Measurements from ENCODE around the gene WNT7B. TPM values are rescaled to one million over a fixed set of nuclear protein-coding genes. Genes with fewer than 3 reads are reported as not detected.

The WNT7B gene
- total RNA-seq, 5 donors from 2014 or later (not counting 1 experiment from before 2014, with no cell fraction given): 0.15 TPM; not detected in 4

DNA sequence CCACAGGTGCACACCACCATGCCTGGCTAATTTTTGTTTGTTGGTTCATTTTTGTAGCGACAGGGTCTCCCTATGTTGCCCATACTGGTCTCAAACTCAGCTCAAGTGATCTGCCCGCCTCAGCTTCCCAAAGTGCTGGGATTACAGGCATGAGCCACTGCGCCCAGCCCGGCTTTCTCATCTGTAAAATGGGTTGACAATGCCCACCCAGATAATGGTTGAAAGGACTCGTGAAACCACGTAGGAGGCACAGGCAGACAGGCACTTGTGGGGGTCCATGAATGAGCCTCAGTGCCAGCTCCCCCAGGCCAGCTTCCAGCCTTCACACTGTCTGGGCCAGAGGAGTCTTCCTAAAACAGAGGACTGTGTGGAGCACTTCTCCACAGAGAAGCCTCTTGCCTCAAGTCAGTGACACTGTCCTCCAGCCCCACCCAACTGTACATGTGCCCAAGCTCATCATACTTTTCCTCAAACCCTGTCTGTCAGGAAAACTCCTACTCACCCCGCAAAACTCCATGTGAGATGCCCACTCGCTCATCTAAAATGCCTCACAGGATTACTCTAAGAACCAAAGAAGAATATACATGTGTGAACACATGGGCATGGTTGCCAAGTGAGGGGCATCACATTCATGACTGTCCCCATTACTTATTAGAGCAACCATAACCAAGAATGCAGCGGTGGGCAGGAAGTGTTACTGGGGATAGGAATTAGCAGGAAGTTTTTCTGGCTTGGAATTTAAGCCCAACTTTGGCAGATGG is 32.1 kb upstream of the WNT7B start:
- Histone ChIP-seq H3K27ac (ENCODE audit: low read length) (no peak overlapping the region), H3K36me3 (ENCODE audit: control insufficient read depth in 2 of 2, extremely low read depth in 1 of 2, insufficient read depth in 1 of 2, low read length in 1 of 2) (no peaks in the 10 kb centered on the region), H3K4me3 (ENCODE audit: control insufficient read depth in 1 of 2, extremely low read depth in 1 of 2, low read length in 1 of 2) (no peak overlapping the region), H3K27me3 (replicated peaks in 1 of 2; ENCODE audit: control insufficient read depth in 2 of 2, extremely low read depth in 1 of 2, insufficient read depth in 2 of 2, low read length in 1 of 2) (peaks cover 0 to 24% of the 10 kb centered on the region in 2 experiments), H3K9me3 (no peaks in the 10 kb centered on the region), H3K4me1 (ENCODE audit: control insufficient read depth in 1 of 2, extremely low read depth in 1 of 2, insufficient read depth in 2 of 2, low read length in 2 of 2) (peaks cover 0 to 37% of the 10 kb centered on the region in 2 experiments)
- H3K36me3 Mint-ChIP-seq: no peaks in the 10 kb centered on the region
- peaks cover 0 to 4% of the 10 kb centered on the region in 2 donors for H3K27me3 Mint-ChIP-seq
- peaks cover 13 to 15% (median 14%) of the 10 kb centered on the region in 3 donors for H3K4me1 Mint-ChIP-seq
- ATAC-seq (replicated peaks in 1 of 4): no peak
- POLR2A ChIA-PET: no interaction called here
- no peak overlapping the region for H3K4me3 Mint-ChIP-seq
- CTCF ChIA-PET: interaction anchor here in 1 of 2 donors (0.7 to 4.5 kb wide), 3 partner anchors 8 to 240 kb away, joined by 3 to 78 read pairs (median 3); no protein-coding TSS in a partner anchor
- no peak overlapping the region for H3K27ac Mint-ChIP-seq
- WGBS (ENCODE audit: insufficient coverage): 92% methylated on average over 5 of the region's 9 CpGs
- H3K9me3 Mint-ChIP-seq: peaks cover 0 to 13% (median 0%) of the 10 kb centered on the region in 3 donors
- no peak for DNase-seq

DNA sequence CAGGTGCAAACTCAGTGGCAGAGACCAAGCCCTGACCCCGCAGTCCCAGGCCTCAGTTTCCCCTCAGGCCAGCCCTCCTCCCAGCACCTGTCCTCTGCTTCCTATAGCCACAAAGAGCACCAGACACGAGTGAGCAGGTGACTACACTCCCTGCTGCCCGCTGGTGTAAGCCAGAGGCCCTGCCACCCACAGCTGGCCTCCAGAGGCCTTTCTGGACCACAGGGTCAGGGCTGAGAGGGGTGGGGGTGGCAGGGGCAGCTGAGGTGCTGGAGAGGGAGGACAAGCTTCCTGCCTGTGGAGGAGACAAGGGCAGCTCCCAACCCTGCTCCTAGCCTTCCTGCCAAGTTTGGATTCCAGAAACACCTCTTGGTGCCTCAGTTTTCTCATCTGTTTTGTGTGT is 31.3 kb upstream of the WNT7B start:
- peaks cover 0 to 4% of the 10 kb centered on the region in 2 donors for H3K27me3 Mint-ChIP-seq
- WGBS (ENCODE audit: insufficient coverage): 63% methylated on average over 1 of the region's 3 CpGs
- H3K36me3 Mint-ChIP-seq: no peaks in the 10 kb centered on the region
- DNase-seq: no peak
- Histone ChIP-seq H3K4me1 (ENCODE audit: control insufficient read depth in 1 of 2, extremely low read depth in 1 of 2, insufficient read depth in 2 of 2, low read length in 2 of 2) (peaks cover 0 to 34% of the 10 kb centered on the region in 2 experiments), H3K9me3 (no peaks in the 10 kb centered on the region), H3K27me3 (replicated peaks in 1 of 2; ENCODE audit: control insufficient read depth in 2 of 2, extremely low read depth in 1 of 2, insufficient read depth in 2 of 2, low read length in 1 of 2) (peaks cover 0 to 27% of the 10 kb centered on the region in 2 experiments), H3K36me3 (ENCODE audit: control insufficient read depth in 2 of 2, extremely low read depth in 1 of 2, insufficient read depth in 1 of 2, low read length in 1 of 2) (no peaks in the 10 kb centered on the region), H3K4me3 (ENCODE audit: control insufficient read depth in 1 of 2, extremely low read depth in 1 of 2, low read length in 1 of 2) (no peak overlapping the region), H3K27ac (ENCODE audit: low read length) (no peak overlapping the region)
- CTCF ChIA-PET: interaction anchor here (0.7 to 4.5 kb wide), 5 partner anchors 9 to 241 kb away, joined by 3 to 78 read pairs (median 3); no protein-coding TSS in a partner anchor
- peaks cover 0 to 13% (median 0%) of the 10 kb centered on the region in 3 donors for H3K9me3 Mint-ChIP-seq
- POLR2A ChIA-PET: no interaction called here
- H3K4me3 Mint-ChIP-seq: no peak overlapping the region
- no peak overlapping the region for H3K27ac Mint-ChIP-seq
- ATAC-seq (replicated peaks in 1 of 4): no peak
- H3K4me1 Mint-ChIP-seq: peaks cover 13 to 14% (median 13%) of the 10 kb centered on the region in 3 donors

DNA sequence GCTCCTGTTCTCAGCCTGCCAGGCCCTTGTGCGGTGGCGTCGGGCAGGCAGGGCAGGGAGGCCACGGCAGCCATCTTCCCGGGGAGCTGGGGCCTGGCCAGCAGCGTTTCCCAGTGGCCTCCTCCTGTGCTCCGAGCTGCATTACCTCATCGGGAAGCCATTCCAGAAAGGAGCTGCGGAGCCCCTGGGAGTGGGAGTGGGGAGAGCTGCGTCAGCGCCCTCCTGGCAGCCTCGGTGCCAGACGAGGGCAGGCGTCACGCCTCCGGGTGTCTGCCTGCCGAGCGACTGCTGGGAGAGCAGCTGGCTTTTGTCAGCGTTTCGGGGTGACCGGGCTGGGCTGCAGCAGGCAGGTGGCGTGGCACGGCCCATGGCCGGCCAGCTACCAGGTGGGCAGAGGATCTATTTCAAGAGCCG is 30.9 kb upstream of the WNT7B start:
- CTCF ChIA-PET: interaction anchor here (1.1 to 4.5 kb wide), 4 partner anchors 9 to 109 kb away, joined by 3 to 78 read pairs (median 3); no protein-coding TSS in a partner anchor
- POLR2A ChIA-PET: no interaction called here

DNA sequence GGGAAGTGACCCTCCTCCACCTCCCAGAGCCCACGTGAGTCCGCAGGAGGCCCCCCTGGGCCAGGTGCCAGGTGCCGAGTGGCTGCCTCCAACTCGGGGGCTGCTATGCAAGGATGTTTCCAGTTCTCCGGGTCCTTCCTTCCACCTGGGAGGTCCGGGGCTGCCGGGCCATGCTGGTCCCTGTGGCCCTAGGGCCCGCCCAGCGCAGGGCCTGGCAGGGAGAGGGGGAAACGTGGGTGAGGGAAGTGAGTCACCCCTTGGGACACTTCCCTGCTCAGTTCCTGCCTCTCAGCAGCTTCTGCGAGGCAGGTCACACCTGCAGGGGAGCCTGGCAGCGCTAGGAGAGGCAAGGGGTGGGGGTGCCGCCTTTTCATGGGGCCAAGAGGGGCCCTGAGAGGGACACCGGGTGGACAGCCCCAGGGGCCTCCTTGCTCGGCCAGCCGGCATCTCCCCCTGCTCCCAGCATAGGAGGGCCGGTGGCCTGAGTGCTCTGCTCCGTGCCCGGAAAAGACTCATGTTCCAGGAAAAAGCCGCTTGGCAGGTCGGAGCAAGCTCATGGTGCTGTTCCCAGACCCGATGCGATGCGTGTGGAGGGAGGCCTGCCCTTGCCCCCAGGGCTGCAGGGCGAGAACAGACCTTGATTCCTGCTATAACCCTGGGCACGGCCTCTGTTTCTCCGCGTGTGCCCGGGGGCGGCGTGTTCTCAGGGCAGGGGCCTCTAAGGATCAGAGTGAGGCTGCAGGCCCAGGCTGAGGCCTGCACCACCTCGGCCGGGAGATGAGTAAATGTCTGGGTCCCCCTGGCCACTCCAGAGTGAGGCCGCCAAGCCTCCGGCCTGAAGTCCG is 30.3 kb upstream of the WNT7B start:
- Histone ChIP-seq H3K27ac (ENCODE audit: low read length) (no peak overlapping the region), H3K4me3 (ENCODE audit: control insufficient read depth in 1 of 2, extremely low read depth in 1 of 2, low read length in 1 of 2) (no peak overlapping the region), H3K9me3 (no peaks in the 10 kb centered on the region), H3K4me1 (ENCODE audit: control insufficient read depth in 1 of 2, extremely low read depth in 1 of 2, insufficient read depth in 2 of 2, low read length in 2 of 2) (peaks cover 0 to 25% of the 10 kb centered on the region in 2 experiments), H3K27me3 (replicated peaks in 1 of 2; ENCODE audit: control insufficient read depth in 2 of 2, extremely low read depth in 1 of 2, insufficient read depth in 2 of 2, low read length in 1 of 2) (peaks cover 0 to 29% of the 10 kb centered on the region in 2 experiments), H3K36me3 (ENCODE audit: control insufficient read depth in 2 of 2, extremely low read depth in 1 of 2, insufficient read depth in 1 of 2, low read length in 1 of 2) (no peaks in the 10 kb centered on the region)
- ATAC-seq (replicated peaks in 1 of 4) (no peak), DNase-seq (peak in 1 of 35 experiments; percentile 30)
- peaks cover 9 to 13% (median 10%) of the 10 kb centered on the region in 3 donors for H3K4me1 Mint-ChIP-seq
- no peaks in the 10 kb centered on the region for H3K36me3 Mint-ChIP-seq
- H3K27ac Mint-ChIP-seq: no peak overlapping the region
- whole genome bisulfite sequencing (ENCODE audit: insufficient coverage): 79% methylated on average over 28 of the region's 36 CpGs
- POLR2A ChIA-PET: no interaction called here
- CTCF ChIA-PET: interaction anchor here (0.6 to 4.5 kb wide), 25 partner anchors 11 to 813 kb away, joined by 3 to 78 read pairs (median 4); no protein-coding TSS in a partner anchor
- H3K4me3 Mint-ChIP-seq: no peak overlapping the region
- H3K27me3 Mint-ChIP-seq: peaks cover 0 to 4% of the 10 kb centered on the region in 2 donors
- H3K9me3 Mint-ChIP-seq: peaks cover 0 to 13% (median 0%) of the 10 kb centered on the region in 3 donors

More for the DNA sequence above, 30.9 kb upstream of the WNT7B start:
- WGBS (ENCODE audit: insufficient coverage): 88% methylated on average over 25 of the region's 25 CpGs
- Histone ChIP-seq H3K36me3 (ENCODE audit: control insufficient read depth in 2 of 2, extremely low read depth in 1 of 2, insufficient read depth in 1 of 2, low read length in 1 of 2) (no peaks in the 10 kb centered on the region), H3K27me3 (replicated peaks in 1 of 2; ENCODE audit: control insufficient read depth in 2 of 2, extremely low read depth in 1 of 2, insufficient read depth in 2 of 2, low read length in 1 of 2) (peaks cover 0 to 29% of the 10 kb centered on the region in 2 experiments), H3K4me3 (ENCODE audit: control insufficient read depth in 1 of 2, extremely low read depth in 1 of 2, low read length in 1 of 2) (no peak overlapping the region), H3K4me1 (ENCODE audit: control insufficient read depth in 1 of 2, extremely low read depth in 1 of 2, insufficient read depth in 2 of 2, low read length in 2 of 2) (peaks cover 0 to 30% of the 10 kb centered on the region in 2 experiments), H3K27ac (ENCODE audit: low read length) (no peak overlapping the region), H3K9me3 (no peaks in the 10 kb centered on the region)
- Mint-ChIP-seq H3K27ac (no peak overlapping the region), H3K9me3 (peaks cover 0 to 13% (median 0%) of the 10 kb centered on the region in 3 donors), H3K4me1 (peaks cover 9 to 13% (median 10%) of the 10 kb centered on the region in 3 donors), H3K4me3 (no peak overlapping the region), H3K27me3 (peaks cover 0 to 4% of the 10 kb centered on the region in 2 donors), H3K36me3 (no peaks in the 10 kb centered on the region)
- DNase-seq: no peak
- ATAC-seq (replicated peaks in 1 of 4): no peak

DNA sequence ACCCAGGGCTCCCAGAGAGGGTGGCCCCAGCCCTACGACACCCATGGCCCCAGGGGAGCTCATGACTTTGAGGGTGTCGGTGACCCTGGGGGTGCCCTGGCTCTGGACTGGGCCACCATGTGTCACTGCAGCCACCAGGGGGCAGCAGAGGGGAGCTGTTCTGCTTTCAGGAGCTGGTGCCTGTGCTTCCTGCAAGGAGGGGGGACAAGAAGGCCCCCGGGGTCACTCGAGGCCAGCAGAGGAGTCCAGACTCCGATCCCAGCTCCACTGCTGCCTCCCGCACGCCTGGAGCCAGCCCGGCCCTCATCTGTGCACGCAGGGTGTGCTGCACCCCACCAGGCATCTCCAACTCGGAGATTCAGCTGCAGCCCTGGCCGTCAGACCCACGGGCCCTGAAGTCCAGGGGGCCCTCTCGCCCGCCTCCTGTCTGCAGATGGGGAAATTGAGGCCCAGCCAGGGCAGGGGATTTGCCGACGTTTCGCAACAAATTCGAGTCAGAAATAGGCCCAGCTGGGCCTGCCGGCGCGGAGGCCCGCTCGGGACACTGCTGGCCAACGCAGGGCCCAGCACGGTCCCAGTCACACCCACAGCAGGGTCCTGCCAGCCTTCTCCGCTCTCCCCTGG is 29.5 kb upstream of the WNT7B start:
- DNase-seq (peak; percentile 60 to 92 (median 83)), ATAC-seq (replicated peaks in 1 of 4) (peak; percentile 82 to 96 (median 87))
- Mint-ChIP-seq H3K27ac (no peak overlapping the region), H3K4me1 (peaks cover 9 to 13% (median 10%) of the 10 kb centered on the region in 3 donors), H3K36me3 (no peaks in the 10 kb centered on the region), H3K9me3 (peaks cover 0 to 13% (median 0%) of the 10 kb centered on the region in 3 donors), H3K27me3 (peaks cover 0 to 4% of the 10 kb centered on the region in 2 donors), H3K4me3 (no peak overlapping the region)
- Histone ChIP-seq H3K36me3 (ENCODE audit: control insufficient read depth in 2 of 2, extremely low read depth in 1 of 2, insufficient read depth in 1 of 2, low read length in 1 of 2) (no peaks in the 10 kb centered on the region), H3K4me3 (ENCODE audit: control insufficient read depth in 1 of 2, extremely low read depth in 1 of 2, low read length in 1 of 2) (no peak overlapping the region), H3K27me3 (replicated peaks in 1 of 2; ENCODE audit: control insufficient read depth in 2 of 2, extremely low read depth in 1 of 2, insufficient read depth in 2 of 2, low read length in 1 of 2) (peaks cover 0 to 33% of the 10 kb centered on the region in 2 experiments), H3K27ac (ENCODE audit: low read length) (no peak overlapping the region), H3K9me3 (no peaks in the 10 kb centered on the region), H3K4me1 (ENCODE audit: control insufficient read depth in 1 of 2, extremely low read depth in 1 of 2, insufficient read depth in 2 of 2, low read length in 2 of 2) (peaks cover 0 to 25% of the 10 kb centered on the region in 2 experiments)
- ChIA-PET CTCF (interaction anchor here (0.6 to 4.5 kb wide), 29 partner anchors 10 to 814 kb away, joined by 3 to 78 read pairs (median 4); no protein-coding TSS in a partner anchor), POLR2A (interaction anchor here in 1 of 2 donors (0.5 to 1.0 kb wide), 2 partner anchors 30 to 63 kb away, joined by 3 to 4 read pairs; no protein-coding TSS in a partner anchor)
- WGBS (ENCODE audit: insufficient coverage): 48% methylated on average over 26 of the region's 26 CpGs
